ENCODE data around the gene CAMTA2.

The CAMTA2 gene

DNA sequence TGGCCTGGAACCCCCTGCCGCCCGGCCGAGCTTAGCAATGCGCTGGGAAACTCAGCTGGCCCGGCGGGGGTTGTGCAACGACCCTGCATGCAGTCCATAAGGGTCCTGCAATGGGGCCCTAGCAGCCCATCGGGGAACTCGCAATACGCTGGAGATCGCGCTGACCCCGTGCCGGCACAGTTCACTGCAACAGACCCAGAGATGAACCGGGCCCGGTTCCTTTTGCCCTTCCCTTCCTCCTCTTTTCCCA lies 48.0 kb downstream of the CAMTA2 start:
- Histone ChIP-seq H3K27ac (ENCODE audit: low read depth, low read length) (peak overlapping the region; percentile 88), H3K36me3 (ENCODE audit: low read length) (no peaks in the 10 kb centered on the region), H3K4me2 (ENCODE audit: low read depth, low read length, poor library complexity, severe bottlenecking) (peak overlapping the region; percentile 73), H3F3A (ENCODE audit: insufficient read depth) (peaks cover 31% of the 10 kb centered on the region), H2AFZ (ENCODE audit: low read depth, low read length, severe bottlenecking) (peak overlapping the region; percentile 50), H3K79me2 (ENCODE audit: insufficient read depth, low read length) (peaks cover 48% of the 10 kb centered on the region), H3K4me3 (ENCODE audit: insufficient read depth, low read length, poor library complexity, severe bottlenecking) (peak overlapping the region; percentile 83), H3K9me3 (ENCODE audit: insufficient read depth, low read length) (no peaks in the 10 kb centered on the region), H3K9me2 (replicated peaks; ENCODE audit: insufficient read depth, low read length) (no peaks in the 10 kb centered on the region), H4K20me1 (ENCODE audit: low read depth, low read length) (no peaks in the 10 kb centered on the region), H3K9ac (ENCODE audit: low read length) (peak overlapping the region; percentile 93), H3K27me3 (ENCODE audit: low read length) (no peaks in the 10 kb centered on the region)
- no peak for TF ChIP-seq EZH2phosphoT487 (conservative IDR thresholded peaks at IDR 0.05; ENCODE audit: low read length)
- TF ChIP-seq, protein P1, sequence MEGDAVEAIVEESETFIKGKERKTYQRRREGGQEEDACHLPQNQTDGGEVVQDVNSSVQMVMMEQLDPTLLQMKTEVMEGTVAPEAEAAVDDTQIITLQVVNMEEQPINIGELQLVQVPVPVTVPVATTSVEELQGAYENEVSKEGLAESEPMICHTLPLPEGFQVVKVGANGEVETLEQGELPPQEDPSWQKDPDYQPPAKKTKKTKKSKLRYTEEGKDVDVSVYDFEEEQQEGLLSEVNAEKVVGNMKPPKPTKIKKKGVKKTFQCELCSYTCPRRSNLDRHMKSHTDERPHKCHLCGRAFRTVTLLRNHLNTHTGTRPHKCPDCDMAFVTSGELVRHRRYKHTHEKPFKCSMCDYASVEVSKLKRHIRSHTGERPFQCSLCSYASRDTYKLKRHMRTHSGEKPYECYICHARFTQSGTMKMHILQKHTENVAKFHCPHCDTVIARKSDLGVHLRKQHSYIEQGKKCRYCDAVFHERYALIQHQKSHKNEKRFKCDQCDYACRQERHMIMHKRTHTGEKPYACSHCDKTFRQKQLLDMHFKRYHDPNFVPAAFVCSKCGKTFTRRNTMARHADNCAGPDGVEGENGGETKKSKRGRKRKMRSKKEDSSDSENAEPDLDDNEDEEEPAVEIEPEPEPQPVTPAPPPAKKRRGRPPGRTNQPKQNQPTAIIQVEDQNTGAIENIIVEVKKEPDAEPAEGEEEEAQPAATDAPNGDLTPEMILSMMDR (IDR thresholded peaks at IDR 0.05; ENCODE audit: insufficient read depth, low read length, poor library complexity, severe bottlenecking), result no peak

DNA sequence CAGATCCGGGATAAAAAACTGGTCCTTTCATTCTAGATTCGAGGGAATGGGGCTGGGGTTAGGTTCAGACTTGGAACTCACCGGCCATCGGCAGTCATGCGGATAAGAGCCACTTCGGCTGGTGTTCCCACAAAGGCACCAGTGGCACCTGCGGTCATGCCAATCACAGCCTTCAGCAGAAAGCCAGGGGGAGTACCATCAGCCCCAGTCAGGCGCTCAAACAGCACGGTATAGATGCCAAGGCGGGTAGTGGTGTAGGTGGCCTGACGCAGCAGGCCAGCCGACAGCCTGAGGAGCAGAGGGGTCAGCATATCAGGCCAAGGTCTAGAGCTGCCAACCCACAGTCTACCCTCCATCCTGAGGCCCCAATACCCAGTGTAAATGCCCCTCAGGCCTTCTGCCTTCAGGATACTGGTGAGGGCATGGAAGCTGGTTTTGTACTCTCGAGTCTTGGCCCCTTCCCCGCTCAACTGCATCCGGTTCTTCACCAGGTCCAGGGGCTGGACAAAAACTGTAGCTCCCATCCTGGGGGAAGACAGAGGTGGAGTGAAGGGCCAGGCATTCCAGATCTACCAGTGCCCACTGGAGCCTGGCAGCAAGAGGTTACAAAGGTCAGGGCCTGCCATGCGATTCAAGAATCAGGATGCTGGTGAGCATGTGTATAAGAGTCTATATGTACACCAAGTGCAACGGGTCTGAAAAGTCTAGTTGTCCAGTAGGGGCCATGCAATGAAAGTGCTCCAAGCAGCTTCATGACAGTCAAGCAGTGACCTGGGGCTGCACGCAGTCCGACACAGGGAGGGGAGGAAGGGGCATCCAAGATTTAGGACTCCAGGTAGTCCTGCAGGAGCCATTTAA lies 48.6 kb downstream of the CAMTA2 start:
- Histone ChIP-seq H3K9me3 (ENCODE audit: insufficient read depth, low read length) (no peaks in the 10 kb centered on the region), H4K20me1 (ENCODE audit: low read depth, low read length) (no peaks in the 10 kb centered on the region), H3K79me2 (ENCODE audit: insufficient read depth, low read length) (peaks cover 48% of the 10 kb centered on the region), H3K9ac (ENCODE audit: low read length) (peak overlapping the region; percentile 93), H3K4me2 (ENCODE audit: low read depth, low read length, poor library complexity, severe bottlenecking) (peak overlapping the region; percentile 73), H3K9me2 (replicated peaks; ENCODE audit: insufficient read depth, low read length) (no peaks in the 10 kb centered on the region), H3K36me3 (ENCODE audit: low read length) (no peaks in the 10 kb centered on the region), H3F3A (ENCODE audit: insufficient read depth) (peaks cover 25% of the 10 kb centered on the region), H3K27me3 (ENCODE audit: low read length) (no peaks in the 10 kb centered on the region), H3K4me3 (ENCODE audit: insufficient read depth, low read length, poor library complexity, severe bottlenecking) (peak overlapping the region; percentile 83), H3K27ac (ENCODE audit: low read depth, low read length) (peak overlapping the region; percentile 88), H2AFZ (ENCODE audit: low read depth, low read length, severe bottlenecking) (peak overlapping the region; percentile 50)
- TF ChIP-seq, protein P1 (IDR thresholded peaks at IDR 0.05; ENCODE audit: insufficient read depth, low read length, poor library complexity, severe bottlenecking), result no peak
- TF ChIP-seq EZH2phosphoT487 (conservative IDR thresholded peaks at IDR 0.05; ENCODE audit: low read length), result no peak

DNA sequence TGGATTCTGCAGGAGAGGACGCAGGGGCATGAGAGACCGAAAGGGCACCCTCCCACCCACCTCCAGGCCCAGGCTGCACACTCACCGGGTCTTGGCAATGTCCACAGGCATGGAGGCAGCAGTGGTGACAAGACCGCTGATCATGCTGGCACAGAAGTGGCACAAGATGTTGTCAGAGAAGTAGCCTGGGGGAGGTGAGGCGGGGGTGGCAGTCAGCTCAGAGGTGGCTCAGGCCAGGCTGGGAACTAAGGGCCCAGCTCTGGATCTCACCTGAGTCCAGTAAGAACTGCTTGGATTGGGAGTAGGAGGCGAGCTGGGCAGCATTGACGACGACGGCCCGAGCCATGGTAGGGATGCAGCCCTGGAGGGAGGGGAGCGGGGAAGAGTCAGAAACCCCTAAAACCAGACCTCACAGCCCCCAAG lies 49.4 kb downstream of the CAMTA2 start:
- H3K9ac ChIP-seq (ENCODE audit: low read length), result peak overlapping the region; percentile 93

More for the DNA sequence above, 49.4 kb downstream of the CAMTA2 start:
- Histone ChIP-seq H3K4me2 (ENCODE audit: low read depth, low read length, poor library complexity, severe bottlenecking) (peak overlapping the region; percentile 73), H3K4me3 (ENCODE audit: insufficient read depth, low read length, poor library complexity, severe bottlenecking) (no peak overlapping the region), H3K27ac (ENCODE audit: low read depth, low read length) (no peak overlapping the region), H3K79me2 (ENCODE audit: insufficient read depth, low read length) (peaks cover 39% of the 10 kb centered on the region), H3K9me3 (ENCODE audit: insufficient read depth, low read length) (no peaks in the 10 kb centered on the region), H3F3A (ENCODE audit: insufficient read depth) (peaks cover 20% of the 10 kb centered on the region), H2AFZ (ENCODE audit: low read depth, low read length, severe bottlenecking) (no peak overlapping the region), H3K9me2 (replicated peaks; ENCODE audit: insufficient read depth, low read length) (no peaks in the 10 kb centered on the region), H4K20me1 (ENCODE audit: low read depth, low read length) (no peaks in the 10 kb centered on the region), H3K27me3 (ENCODE audit: low read length) (no peaks in the 10 kb centered on the region), H3K36me3 (ENCODE audit: low read length) (no peaks in the 10 kb centered on the region)
- TF ChIP-seq, protein P1 (IDR thresholded peaks at IDR 0.05; ENCODE audit: insufficient read depth, low read length, poor library complexity, severe bottlenecking), result no peak
- no peak for TF ChIP-seq EZH2phosphoT487 (conservative IDR thresholded peaks at IDR 0.05; ENCODE audit: low read length)
